ENCODE measurements around the gene EIF4E2. TPM values are rescaled to one million over a fixed set of nuclear protein-coding genes. Genes with fewer than 3 reads are reported as not detected.
"Not testable (repeated sequence)": the region's sequence is repeated elsewhere in the genome, so short reads cannot be mapped to it uniquely, and the experiment has no call there.

The EIF4E2 gene
- total and polyA plus RNA-seq, 2 of the 4 experiments (the other 2 are of a cell fraction): 52.1 to 105 TPM

DNA sequence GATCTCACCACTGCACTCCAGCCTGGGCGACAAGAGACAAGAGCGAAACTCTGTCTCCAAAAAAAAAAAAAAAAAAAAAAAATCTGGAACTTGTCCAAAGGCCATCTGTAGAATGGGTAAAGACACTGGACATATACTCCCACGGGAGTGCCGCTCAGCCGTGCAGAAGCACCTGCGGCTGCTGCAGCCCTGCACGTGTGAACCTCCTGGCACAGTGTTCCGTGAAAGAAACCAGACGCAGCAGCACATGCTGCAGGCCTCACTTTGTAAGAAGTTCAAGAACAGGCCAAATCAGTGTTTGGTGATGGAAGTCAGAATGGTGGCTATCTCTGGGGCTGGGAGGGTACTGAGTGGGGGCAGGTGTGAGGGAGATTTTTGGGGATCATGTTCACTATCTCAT is 18.1 kb upstream of the EIF4E2 start:
- Histone ChIP-seq H3K4ac (ENCODE audit: low read depth, low read length) (no peak overlapping the region), H3K27ac (ENCODE audit: insufficient read depth, low read length) (no peak overlapping the region), H4K91ac (ENCODE audit: insufficient read depth, low read depth, low read length) (no peak overlapping the region), H4K5ac (ENCODE audit: low read depth, low read length) (no peak overlapping the region), H3K9me3 (ENCODE audit: control insufficient read depth, insufficient read depth, low read length) (peaks cover 6% of the 10 kb centered on the region), H2BK20ac (ENCODE audit: low read depth, low read length) (no peak overlapping the region), H3K27me3 (ENCODE audit: control insufficient read depth, insufficient read depth, low read length) (peaks cover 20% of the 10 kb centered on the region), H2AFZ (replicated peaks; ENCODE audit: low read length, poor library complexity) (no peak overlapping the region), H3K4me2 (ENCODE audit: low read depth, low read length) (no peak overlapping the region), H2AK5ac (ENCODE audit: low read depth, low read length) (no peak overlapping the region), H2AK9ac (replicated peaks; ENCODE audit: low read depth, low read length, poor library complexity) (no peak overlapping the region), H3K79me1 (ENCODE audit: low read depth in 1 of 2, low read length in 2 of 2) (no peaks in the 10 kb centered on the region), H3K23ac (ENCODE audit: low read depth, low read length) (no peak overlapping the region), H2BK5ac (ENCODE audit: low read depth, low read length, poor library complexity, severe bottlenecking) (no peak overlapping the region), H3K4me1 (ENCODE audit: control insufficient read depth, insufficient read depth, low read length) (no peaks in the 10 kb centered on the region), H3K56ac (ENCODE audit: extremely low read depth, insufficient read depth, low read length) (no peak overlapping the region), H3K9ac (ENCODE audit: low read depth, low read length) (no peak overlapping the region), H3K18ac (ENCODE audit: low read depth, low read length) (no peak overlapping the region), H3K36me3 (ENCODE audit: control insufficient read depth, insufficient read depth, low read length) (no peaks in the 10 kb centered on the region), H4K8ac (ENCODE audit: low read depth in 2 of 2, low read length in 2 of 2) (no peak overlapping the region), H3K4me3 (ENCODE audit: insufficient read depth, low read depth, low read length) (no peak overlapping the region), H3K9me1 (ENCODE audit: insufficient read depth, low read length) (no peaks in the 10 kb centered on the region), H2BK15ac (ENCODE audit: low read depth, low read length) (no peak overlapping the region), H4K20me1 (ENCODE audit: insufficient read depth, low read length) (no peaks in the 10 kb centered on the region), H2BK120ac (ENCODE audit: low read depth, low read length) (no peak overlapping the region), H3K14ac (replicated peaks; ENCODE audit: low read depth, low read length) (no peak overlapping the region)
- ChIA-PET POLR2A (ENCODE audit: unreplicated experiment) (no interaction called here), CTCF (no interaction called here)
- no CpG with 5 or more reads among the region's 9 CpGs for WGBS, 2 experiments (ENCODE audit: extremely low coverage in 2 of 2, insufficient read length in 1 of 2)
- ATAC-seq (ENCODE audit: low read depth) (no peak), DNase-seq (no peak)
- dilution Hi-C loops (cut with HindIII; ENCODE audit: low sequenced_read_pairs, unreplicated experiment): no loop called here
- BruUV-seq (replicated peaks): no TSS peak
- intact Hi-C loops (cut with micrococcal nuclease): no loop called here
- TF ChIP-seq POLR2A (IDR thresholded peaks at IDR 0.05; ENCODE audit: low read depth, low read length) (no peak), CHD1 (IDR thresholded peaks at IDR 0.05; ENCODE audit: low read depth, low read length) (no peak), MAFK (IDR thresholded peaks at IDR 0.05; ENCODE audit: low read depth, low read length) (no peak), FOS (IDR thresholded peaks at IDR 0.05; ENCODE audit: low read depth, low read length) (no peak), RCOR1 (IDR thresholded peaks at IDR 0.05; ENCODE audit: insufficient replicate concordance, low read length) (no peak), CEBPB (IDR thresholded peaks at IDR 0.05; ENCODE audit: low read depth, low read length) (no peak), CTCF (conservative IDR thresholded peaks at IDR 0.05; ENCODE audit: low read depth, low read length) (no peak)
- in situ Hi-C loops (cut with MboI; ENCODE audit: low sequenced_read_pairs): no loop called here

GRCh38 chr2:232532821-232533220 is 17.7 kb upstream of the EIF4E2 start:
- H4K20me1 ChIP-seq (ENCODE audit: insufficient read depth, low read length); H3K9me1 ChIP-seq (ENCODE audit: insufficient read depth, low read length); ATAC-seq (ENCODE audit: low read depth); H3K9ac ChIP-seq (ENCODE audit: low read depth, low read length); H2AK5ac ChIP-seq (ENCODE audit: low read depth, low read length); H2BK120ac ChIP-seq (ENCODE audit: low read depth, low read length); H3K4ac ChIP-seq (ENCODE audit: low read depth, low read length); H2BK20ac ChIP-seq (ENCODE audit: low read depth, low read length); H3K27ac ChIP-seq (ENCODE audit: insufficient read depth, low read length); DNase-seq; H4K5ac ChIP-seq (ENCODE audit: low read depth, low read length); H2BK15ac ChIP-seq (ENCODE audit: low read depth, low read length); BruUV-seq (replicated peaks); H4K91ac ChIP-seq (ENCODE audit: insufficient read depth, low read depth, low read length); dilution Hi-C loops (cut with HindIII; ENCODE audit: low sequenced_read_pairs, unreplicated experiment); H2AK9ac ChIP-seq (replicated peaks; ENCODE audit: low read depth, low read length, poor library complexity); H3K23ac ChIP-seq (ENCODE audit: low read depth, low read length); H2BK5ac ChIP-seq (ENCODE audit: low read depth, low read length, poor library complexity, severe bottlenecking); H3K9me3 ChIP-seq (ENCODE audit: control insufficient read depth, insufficient read depth, low read length); H4K8ac ChIP-seq (ENCODE audit: low read depth in 2 of 2, low read length in 2 of 2); H3K79me1 ChIP-seq (ENCODE audit: low read depth in 1 of 2, low read length in 2 of 2); intact Hi-C loops (cut with micrococcal nuclease); POLR2A ChIA-PET (ENCODE audit: unreplicated experiment); in situ Hi-C loops (cut with MboI; ENCODE audit: low sequenced_read_pairs); H2AFZ ChIP-seq (replicated peaks; ENCODE audit: low read length, poor library complexity); CTCF ChIA-PET; H3K4me1 ChIP-seq (ENCODE audit: control insufficient read depth, insufficient read depth, low read length); H3K56ac ChIP-seq (ENCODE audit: extremely low read depth, insufficient read depth, low read length); H3K14ac ChIP-seq (replicated peaks; ENCODE audit: low read depth, low read length); H3K4me2 ChIP-seq (ENCODE audit: low read depth, low read length); H3K4me3 ChIP-seq (ENCODE audit: insufficient read depth, low read depth, low read length); H3K36me3 ChIP-seq (ENCODE audit: control insufficient read depth, insufficient read depth, low read length); H3K18ac ChIP-seq (ENCODE audit: low read depth, low read length): not testable (repeated sequence)
- H3K27me3 ChIP-seq (ENCODE audit: control insufficient read depth, insufficient read depth, low read length): peaks cover 19% of the 10 kb centered on the region
- WGBS, 2 experiments (ENCODE audit: extremely low coverage in 2 of 2, insufficient read length in 1 of 2): no CpG with 5 or more reads among the region's 7 CpGs

Measured in IMR-90 (cell line).